Fibroblast of the aortic adventitia (primary cell): ENCODE results near the gene EIF4EBP2. TPM values are rescaled to one million over a fixed set of nuclear protein-coding genes. Genes with fewer than 3 reads are reported as not detected.
A peak's percentile ranks its signal among the peaks of the same experiment; 100 is the strongest.

Experiments
- DNase-seq: peaks from one replicate; pipeline ENCODE4 v3.0.0-alpha.2; 2010; ENCODE audit warnings: low read depth
- H3K4me3 ChIP-seq: 2 replicates; pipeline ENCODE4 v1.5.1; 2011; ENCODE audit warnings: low read depth, mild to moderate bottlenecking, control low read depth, low read length, moderate library complexity
- CTCF ChIP-seq: IDR thresholded peaks from 2 replicates; pipeline ENCODE4 v1.5.1; 2011; ENCODE audit warnings: mild to moderate bottlenecking, low read length, control low read depth, inconsistent platforms; ENCODE audit not compliant: insufficient read depth
- total RNA-seq: library from RNA; depleted of rRNA; stranded (reverse); fragments of >200 nt; gene quantifications from 2 replicates; pipeline ENCODE4 v1.2.3, GENCODE V29; 2012; ENCODE audit warnings: low replicate concordance

The EIF4EBP2 gene
- total RNA-seq, 1 donor: 54.2 TPM

GRCh38 chr10:70412356-70412755 lies 8.4 kb downstream of the EIF4EBP2 start:
- no peak for TF ChIP-seq CTCF
- no peak overlapping the region for H3K4me3 ChIP-seq
- no peak for DNase-seq

- H3K4me3 ChIP-seq: no peak overlapping the region
- DNase-seq: peak; percentile 22
- no peak for TF ChIP-seq CTCF
Observed at GRCh38 chr10:70417568-70417967, 13.6 kb downstream of the EIF4EBP2 start.

GRCh38 chr10:70418229-70418628 lies 14.3 kb downstream of the EIF4EBP2 start:
- DNase-seq: peak; percentile 32
- no peak for TF ChIP-seq CTCF
- H3K4me3 ChIP-seq: no peak overlapping the region

GRCh38 chr10:70418713-70419112 lies 14.8 kb downstream of the EIF4EBP2 start:
- no peak for DNase-seq
- TF ChIP-seq CTCF: no peak
- no peak overlapping the region for H3K4me3 ChIP-seq

- no peak for TF ChIP-seq CTCF
- H3K4me3 ChIP-seq: no peak overlapping the region
- no peak for DNase-seq
Observed at GRCh38 chr10:70424320-70424719, 20.4 kb downstream of the EIF4EBP2 start.

GRCh38 chr10:70425096-70425495 lies 21.2 kb downstream of the EIF4EBP2 start:
- no peak for DNase-seq
- TF ChIP-seq CTCF: no peak
- no peak overlapping the region for H3K4me3 ChIP-seq

- no peak overlapping the region for H3K4me3 ChIP-seq
- no peak for DNase-seq
- no peak for TF ChIP-seq CTCF
Observed at GRCh38 chr10:70426823-70427222, 22.9 kb downstream of the EIF4EBP2 start.
